HG03064 (cell line): Measurements from ENCODE around the gene ZNF33A.
"Not testable (repeated sequence)": the region's sequence is repeated elsewhere in the genome, so short reads cannot be mapped to it uniquely, and the experiment has no call there.

Experiments
- ATAC-seq: cut with Tn5 transposase; IDR thresholded peaks from one replicate; pipeline ENCODE4 v1.9.1; 2021; ENCODE audit warnings: low read depth; ENCODE audit not compliant: unreplicated experiment

The ZNF33A gene

DNA sequence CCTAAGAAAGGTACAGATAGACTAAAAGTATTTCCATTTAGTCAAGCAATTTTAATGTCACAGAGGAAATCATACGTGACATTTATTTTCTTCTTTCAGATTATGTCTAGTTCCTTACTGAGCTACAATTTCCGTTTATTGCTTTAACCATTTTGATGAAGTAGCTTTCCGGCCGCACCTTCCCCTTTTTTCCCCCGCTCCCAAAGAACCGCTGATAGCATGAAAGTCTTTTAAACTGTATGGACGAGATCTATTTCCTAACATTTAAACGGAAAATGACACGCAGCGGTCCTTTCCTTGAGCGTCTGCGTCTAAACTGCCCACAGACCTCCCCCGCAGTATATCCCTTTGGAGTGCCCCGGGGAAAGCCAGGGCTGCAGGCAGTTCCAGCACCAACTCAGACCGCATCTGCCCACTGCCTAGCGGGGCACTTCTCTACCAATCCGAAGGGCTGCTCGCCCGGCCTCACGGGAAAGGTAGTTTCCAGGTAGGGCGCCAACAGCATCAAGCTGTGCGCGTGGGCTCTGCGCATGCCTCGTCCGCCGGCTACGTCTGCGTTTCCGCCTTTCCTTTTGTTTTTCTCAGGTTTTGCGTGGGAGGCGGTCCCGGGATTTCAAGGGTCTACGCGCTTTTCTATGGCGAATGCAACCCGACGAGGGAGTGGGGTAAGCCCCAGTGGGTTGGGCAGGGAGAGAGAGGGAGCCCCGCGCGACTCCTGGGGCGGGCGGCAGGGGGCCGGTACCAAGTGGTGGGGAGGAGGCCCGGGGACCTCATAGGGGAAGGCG, at the start of gene ZNF33A:
Gene ZNF33A (plus strand): TSS at position 557 of the 785 bp plus-strand sequence. CDS start 1,667 bp downstream, outside the sequence.
- ATAC-seq = peak; percentile 90

DNA sequence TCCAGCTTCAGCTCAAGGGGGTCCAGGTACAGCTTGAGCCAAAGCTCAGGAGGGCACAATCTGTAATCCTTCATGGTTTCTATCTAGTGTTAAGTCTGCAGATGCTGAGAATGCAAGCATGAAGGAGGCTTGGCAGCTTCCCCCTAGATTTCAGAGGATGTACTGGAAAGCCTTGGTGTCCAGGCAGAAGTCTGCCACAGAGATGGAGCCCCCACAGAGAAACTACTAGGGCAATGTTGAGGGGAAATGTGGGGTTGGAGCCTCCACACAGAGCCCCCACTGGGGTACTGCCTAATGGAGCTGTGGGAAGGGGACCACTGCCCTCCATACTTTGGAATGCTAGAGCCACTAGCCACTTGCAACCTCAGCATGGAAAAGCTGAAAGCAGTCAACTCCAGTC, 45.5 kb upstream of the ZNF33A start:
- no peak for ATAC-seq

DNA sequence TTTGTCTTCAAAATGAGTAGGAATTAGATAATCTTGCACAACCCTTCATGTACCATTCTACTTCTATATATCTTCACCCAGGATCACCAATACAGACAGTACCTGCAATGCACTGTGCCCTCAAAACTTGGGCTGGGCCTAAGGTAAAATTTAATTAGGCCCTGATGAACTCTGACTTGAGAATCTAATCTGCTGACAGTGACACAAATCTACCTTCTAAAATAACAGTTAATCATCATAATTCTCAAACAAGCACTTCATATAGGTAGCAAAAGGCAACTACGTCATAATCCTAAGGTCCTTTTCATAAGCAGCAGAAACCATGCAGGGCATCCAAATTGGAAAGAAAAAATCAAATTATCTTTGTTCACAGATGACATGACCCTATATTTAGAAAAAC, 38.1 kb upstream of the ZNF33A start:
- no peak for ATAC-seq

GRCh38 chr10:37975401-37975991, 35.0 kb upstream of the ZNF33A start:
- no peak for ATAC-seq

DNA sequence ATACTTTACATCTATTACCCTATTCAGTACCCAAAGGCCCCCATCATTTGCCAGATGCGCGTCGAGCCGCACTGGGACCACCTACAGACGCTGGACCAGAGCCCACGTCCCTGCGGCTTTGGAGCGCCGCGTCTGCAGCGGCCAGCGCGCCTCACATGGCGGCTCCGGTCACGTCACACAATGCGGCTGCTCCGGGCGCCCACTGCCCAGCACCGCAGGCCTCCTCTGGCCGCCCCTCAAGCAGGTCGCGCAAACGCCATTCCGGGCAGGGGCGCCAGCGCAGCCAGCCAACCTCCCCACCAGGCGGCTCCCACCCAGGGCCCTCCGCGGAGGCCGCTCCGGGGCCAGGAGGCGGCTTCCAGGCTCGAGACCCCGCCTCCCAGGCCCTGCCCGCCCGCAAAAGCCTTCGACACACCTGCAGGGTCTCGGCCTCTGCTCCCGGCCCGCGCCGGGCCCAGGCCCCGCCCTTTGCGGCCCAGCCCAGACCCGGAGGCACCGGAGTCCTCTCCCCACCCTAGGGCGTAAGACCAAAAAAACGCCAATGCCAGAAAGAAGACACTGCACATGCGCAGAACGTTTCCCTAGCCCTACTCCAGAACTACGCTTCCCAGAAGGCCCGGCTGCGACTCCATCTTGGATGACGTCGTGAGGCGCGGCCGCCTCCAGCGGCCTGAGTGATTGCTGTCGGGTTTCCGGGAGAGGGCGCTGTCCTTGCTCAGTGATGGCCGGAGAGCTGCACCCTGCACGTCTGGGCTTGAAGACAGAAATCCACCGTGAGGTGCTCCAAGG, 34.2 kb upstream of the ZNF33A start, which contains the start of gene ZNF25:
Gene ZNF25 (minus strand): TSS at position 557 of the 789 bp plus-strand sequence. CDS start 4,925 bp downstream, outside the sequence.
- ATAC-seq = peak; percentile 96

DNA sequence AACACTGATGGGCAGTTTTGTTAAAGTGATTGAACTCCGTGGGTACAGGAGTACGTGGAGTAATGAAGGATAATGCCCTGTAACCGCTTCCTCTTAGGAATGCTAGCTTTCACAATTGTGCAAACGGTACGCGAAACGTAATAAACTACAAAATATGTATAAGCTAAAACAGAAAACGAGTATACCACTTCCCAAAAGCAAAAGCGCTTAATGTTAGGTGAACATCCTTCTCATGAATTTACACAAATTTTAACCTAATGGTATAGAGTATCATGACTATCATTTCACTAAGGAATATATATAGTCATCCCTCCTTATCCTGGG, 33.6 kb upstream of the ZNF33A start:
- ATAC-seq = no peak

DNA sequence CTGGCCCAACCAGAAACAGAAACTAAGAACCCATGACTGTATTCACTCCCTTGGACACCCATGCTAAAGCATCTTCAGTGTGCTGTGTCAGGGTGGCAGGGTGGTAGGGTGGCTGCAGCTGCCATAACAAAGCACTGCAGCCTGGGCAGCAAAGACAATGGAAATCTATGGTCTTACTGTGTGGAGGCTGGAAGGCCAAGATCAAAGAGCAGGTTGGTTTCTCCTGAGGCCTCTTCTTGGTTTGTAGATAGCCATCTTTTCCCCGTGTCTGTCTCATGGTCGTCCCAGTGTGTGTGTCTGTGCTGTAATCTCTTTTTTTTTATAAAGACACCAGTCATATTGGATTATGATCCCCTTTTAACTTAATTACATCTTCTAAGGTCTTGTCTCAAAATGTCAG, 18.8 kb upstream of the ZNF33A start:
- no peak for ATAC-seq

DNA sequence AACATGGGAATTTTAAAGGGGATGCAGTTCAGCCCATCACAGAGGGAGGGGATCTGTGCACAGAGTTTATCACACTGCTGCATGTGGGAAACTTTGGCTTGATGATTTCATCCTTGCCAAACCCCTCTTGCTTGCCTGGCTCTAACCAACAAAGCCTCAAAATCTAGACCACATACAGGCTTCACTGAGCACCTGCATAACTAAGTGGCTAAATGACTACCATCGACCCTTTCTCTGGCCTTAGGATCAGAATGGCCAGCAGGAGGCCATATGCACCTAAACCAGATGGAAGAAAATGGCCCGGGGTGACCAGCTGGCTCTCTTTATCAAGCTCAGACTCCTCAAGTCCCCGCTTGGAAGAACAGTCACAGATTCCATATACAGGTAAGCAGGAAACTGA, 18.4 kb upstream of the ZNF33A start:
- no peak for ATAC-seq

- not testable (repeated sequence) for ATAC-seq
Measured at GRCh38 chr10:37998920-37999319, 11.6 kb upstream of the ZNF33A start.

DNA sequence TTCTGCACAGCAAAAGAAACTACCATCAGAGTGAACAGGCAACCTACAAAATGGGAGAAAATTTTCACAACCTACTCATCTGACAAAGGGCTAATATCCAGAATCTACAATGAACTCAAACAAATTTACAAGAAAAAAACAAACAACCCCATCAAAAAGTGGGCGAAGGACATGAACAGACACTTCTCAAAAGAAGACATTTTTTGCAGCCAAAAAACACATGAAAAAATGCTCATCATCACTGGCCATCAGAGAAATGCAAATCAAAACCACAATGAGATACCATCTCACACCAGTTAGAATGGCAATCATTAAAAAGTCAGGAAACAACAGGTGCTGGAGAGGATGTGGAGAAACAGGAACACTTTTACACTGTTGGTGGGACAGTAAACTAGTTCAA, 10.0 kb upstream of the ZNF33A start:
- not testable (repeated sequence) for ATAC-seq

DNA sequence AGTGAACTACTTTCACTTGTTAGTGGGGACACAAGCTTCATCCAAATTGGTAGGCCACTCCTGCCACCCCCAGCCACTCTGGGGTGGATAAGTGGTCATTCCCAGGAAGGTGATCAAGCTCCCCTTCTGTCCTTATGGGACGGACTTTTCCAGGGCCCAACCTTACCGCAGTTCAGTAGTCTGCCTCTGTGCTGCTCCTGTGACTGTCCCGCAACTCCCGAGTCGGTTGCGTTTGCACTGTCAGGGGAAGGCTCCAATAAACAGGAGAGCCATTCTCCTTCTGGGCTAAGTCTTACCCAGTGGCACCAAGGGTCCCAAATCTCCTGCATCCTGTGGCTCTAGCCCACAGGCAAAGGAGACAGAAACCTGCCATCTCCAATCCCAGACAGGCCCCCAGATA, 7.4 kb upstream of the ZNF33A start:
- no peak for ATAC-seq

DNA sequence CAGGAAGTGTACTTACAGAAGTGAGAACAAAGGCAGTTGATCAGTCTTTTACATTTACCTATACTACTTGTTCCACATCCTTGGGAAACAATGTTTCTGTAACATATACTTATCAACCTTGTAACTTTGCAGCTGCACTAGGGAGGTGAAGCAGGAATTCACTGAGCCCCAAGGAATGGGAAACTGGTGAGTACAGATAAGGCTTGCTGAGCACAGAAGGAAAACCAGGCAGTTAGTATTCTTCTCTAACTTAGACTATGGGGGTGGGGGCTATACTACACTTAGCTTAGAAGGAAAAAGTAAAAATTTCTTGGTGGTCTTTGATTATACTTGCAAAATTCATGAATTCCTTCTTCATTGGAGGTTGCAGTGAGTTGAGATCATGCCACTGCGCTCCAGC, 6.9 kb upstream of the ZNF33A start:
- no peak for ATAC-seq

GRCh38 chr10:38007551-38007950, 2.9 kb upstream of the ZNF33A start:
- ATAC-seq = no peak

- no peak for ATAC-seq
Measured at GRCh38 chr10:38007991-38008390, 2.5 kb upstream of the ZNF33A start.

GRCh38 chr10:38016354-38016753, 5.9 kb downstream of the ZNF33A start:
- no peak for ATAC-seq

- not testable (repeated sequence) for ATAC-seq
Measured at GRCh38 chr10:38019124-38019523, 8.6 kb downstream of the ZNF33A start.

DNA sequence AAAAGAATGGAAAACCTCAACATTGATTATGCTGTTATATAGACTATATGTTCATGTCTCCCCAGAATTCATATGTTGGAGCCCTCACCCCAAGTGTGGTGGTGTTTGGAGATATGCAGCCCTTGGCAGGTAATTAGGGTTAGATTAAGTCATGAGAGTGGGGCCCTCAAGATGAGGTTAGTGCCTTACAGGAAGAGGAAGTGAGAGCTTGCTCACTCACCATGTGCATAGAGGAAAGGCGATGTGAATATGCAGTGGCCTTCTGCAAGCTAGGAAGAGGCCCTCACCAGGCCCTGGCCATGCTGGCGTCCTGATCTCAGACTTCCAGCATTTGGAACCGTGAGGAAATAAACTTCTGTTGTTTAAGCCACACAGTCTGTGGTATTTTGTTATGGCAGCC, 14.8 kb downstream of the ZNF33A start:
- ATAC-seq = peak; percentile 75

GRCh38 chr10:38027986-38028385, 17.5 kb downstream of the ZNF33A start:
- ATAC-seq = no peak

GRCh38 chr10:38032886-38033285, 22.4 kb downstream of the ZNF33A start:
- ATAC-seq = no peak

- ATAC-seq = peak; percentile 97
Measured at GRCh38 chr10:38038107-38038931, 27.8 kb downstream of the ZNF33A start.

- peak; percentile 20 for ATAC-seq
Measured at GRCh38 chr10:38038932-38039245, 28.4 kb downstream of the ZNF33A start.
